DND-41 (cell line): Measurements from ENCODE around the gene NUF2.

ENCODE experiments used
- ATAC-seq: fragments of 200-7000 bp; cut with Tn5 transposase; 3 replicates; pipeline ENCODE4 v1.9.1; 2021; ENCODE audit warnings: low read depth; ENCODE audit not compliant: insufficient read depth
- DNase-seq: peaks from one replicate; pipeline ENCODE4 v3.0.0-alpha.2; 2020
- H2AFZ ChIP-seq: 2 replicates; pipeline ENCODE4 v1.6.0; 2012; ENCODE audit warnings: low read depth, low read length
- H3K27ac ChIP-seq: 2 replicates; pipeline ENCODE4 v1.5.1; 2012; ENCODE audit warnings: low read length, inconsistent platforms
- H3K27me3 ChIP-seq: fragments of 200-600 bp; sonication (generic); 2 replicates; pipeline ENCODE4 v1.6.0; 2012; ENCODE audit warnings: low read length, mild to moderate bottlenecking, inconsistent platforms; ENCODE audit not compliant: insufficient read depth, poor library complexity
- H3K36me3 ChIP-seq: 2 replicates; pipeline ENCODE4 v1.5.1; 2012; ENCODE audit warnings: low read length, inconsistent platforms; ENCODE audit not compliant: insufficient read depth
- H3K4me1 ChIP-seq: 2 replicates; pipeline ENCODE4 v1.5.1; 2012; ENCODE audit warnings: mild to moderate bottlenecking, low read length; ENCODE audit not compliant: insufficient read depth
- H3K4me2 ChIP-seq: 2 replicates; pipeline ENCODE4 v1.6.0; 2012; ENCODE audit warnings: mild to moderate bottlenecking, moderate library complexity, low read length, inconsistent platforms; ENCODE audit not compliant: insufficient read depth
- H3K4me3 ChIP-seq, 2 experiments: fragments of 200-600 bp in 1 of 2; shearing (Covaris generic) in 1 of 2; 2 replicates each; pipeline ENCODE4 v1.5.1; 2012 to 2016; ENCODE audit warnings: inconsistent platforms in 2 of 2, low read length in 2 of 2, mild to moderate bottlenecking in 2 of 2, low read depth in 1 of 2, moderate library complexity in 1 of 2
- H3K79me2 ChIP-seq: 2 replicates; pipeline ENCODE4 v1.6.0; 2012; ENCODE audit warnings: low read length, inconsistent platforms; ENCODE audit not compliant: insufficient read depth
- H3K9ac ChIP-seq: 2 replicates; pipeline ENCODE4 v1.6.0; 2012; ENCODE audit warnings: low read depth, mild to moderate bottlenecking, inconsistent platforms, low read length, moderate library complexity
- H3K9me3 ChIP-seq: 2 replicates; pipeline ENCODE4 v1.5.1; 2012; ENCODE audit warnings: low read length, moderate library complexity, mild to moderate bottlenecking, inconsistent platforms; ENCODE audit not compliant: insufficient read depth, severe bottlenecking
- H4K20me1 ChIP-seq: 2 replicates; pipeline ENCODE4 v1.6.0; 2012; ENCODE audit warnings: low read length; ENCODE audit not compliant: insufficient read depth
- CTCF ChIP-seq: IDR thresholded peaks from 2 replicates; pipeline ENCODE4 v1.5.1; 2012; ENCODE audit warnings: borderline replicate concordance, low read length, moderate library complexity, mild to moderate bottlenecking; ENCODE audit not compliant: poor library complexity, severe bottlenecking; ENCODE audit errors: extremely low read depth
- EZH2 ChIP-seq: IDR thresholded peaks from 3 replicates; pipeline ENCODE4 v1.6.1; 2012; ENCODE audit warnings: borderline replicate concordance, low read depth, mild to moderate bottlenecking, moderate library complexity, low read length, inconsistent platforms; ENCODE audit not compliant: severe bottlenecking

The NUF2 gene

GRCh38 chr1:163401211-163401610 is 79.5 kb downstream of the NUF2 start:
- no peaks in the 10 kb centered on the region for H3K9me3 ChIP-seq
- DNase-seq = no peak
- ATAC-seq = no peak
- H3K27me3 ChIP-seq = peaks cover 5% of the 10 kb centered on the region
- H3K9ac ChIP-seq = no peak overlapping the region
- H3K4me1 ChIP-seq = no peaks in the 10 kb centered on the region
- H3K36me3 ChIP-seq = no peaks in the 10 kb centered on the region
- no peak overlapping the region for H3K27ac ChIP-seq
- H3K79me2 ChIP-seq = no peaks in the 10 kb centered on the region
- no peak for TF ChIP-seq EZH2
- TF ChIP-seq CTCF = no peak
- H3K4me3 ChIP-seq = no peak overlapping the region
- no peaks in the 10 kb centered on the region for H4K20me1 ChIP-seq
- H2AFZ ChIP-seq = no peak overlapping the region
- H3K4me2 ChIP-seq = no peak overlapping the region
